CD4-positive, alpha-beta T cell (primary cell): ENCODE data around the gene CCDC28B. TPM values are rescaled to one million over a fixed set of nuclear protein-coding genes. Genes with fewer than 3 reads are reported as not detected.

ENCODE experiments used
- ATAC-seq: fragments of 200-7000 bp; cut with Tn5 transposase; one replicate; pipeline ENCODE4 v1.10.0; 2022; ENCODE audit warnings: mild to moderate bottlenecking; ENCODE audit not compliant: poor library complexity
- CTCF ChIA-PET: fragments of 350-600 bp; sonication (Branson Sonifier 250); formaldehyde crosslinking; loops from one replicate; lab custom pipeline; 2021; ENCODE audit warnings: antibody characterized with exemption, inconsistent platforms; lab: Charles Lee
- POLR2A ChIA-PET: fragments of 350-600 bp; sonication (Branson Sonifier 250); formaldehyde crosslinking; loops from one replicate; lab custom pipeline; 2021; ENCODE audit warnings: antibody characterized with exemption, inconsistent platforms; lab: Charles Lee
- DNase-seq, 14 experiments: peaks; one replicate each; pipeline ENCODE4 v3.0.0-alpha.2; 2013 to 2020; ENCODE audit warnings: mixed read lengths in 2 of 14
- H3K27ac ChIP-seq, 2 donors: one replicate each; pipeline versions ENCODE4 v1.5.1 to v1.7.0; 2013; ENCODE audit warnings: low read length in 2 of 2, low read depth in 1 of 2, mild to moderate bottlenecking in 1 of 2
- H3K27me3 ChIP-seq, 2 experiments: 1 replicate in 1 of 2; 2 replicates in 1 of 2; pipeline versions ENCODE4 v1.6.1 to v1.7.0; 2013; ENCODE audit warnings: low read length in 2 of 2, control low read depth in 1 of 2, mild to moderate bottlenecking in 1 of 2, moderate library complexity in 1 of 2; ENCODE audit not compliant: insufficient read depth in 2 of 2, control insufficient read depth in 1 of 2
- H3K36me3 ChIP-seq: one replicate; pipeline ENCODE4 v1.6.1; 2013; ENCODE audit warnings: low read length, control low read depth; ENCODE audit not compliant: insufficient read depth
- H3K4me1 ChIP-seq: one replicate; pipeline ENCODE4 v1.6.1; 2013; ENCODE audit warnings: low read length, control low read depth; ENCODE audit not compliant: insufficient read depth
- H3K4me3 ChIP-seq: one replicate; pipeline ENCODE4 v1.5.1; 2013; ENCODE audit warnings: mild to moderate bottlenecking, low read length, moderate library complexity
- H3K9me3 ChIP-seq, 2 experiments: 1 replicate in 1 of 2; 2 replicates in 1 of 2; pipeline versions ENCODE4 v1.6.1 to v1.7.0; 2013; ENCODE audit warnings: low read length in 2 of 2, mild to moderate bottlenecking in 2 of 2, control low read depth in 1 of 2, moderate library complexity in 1 of 2; ENCODE audit not compliant: control insufficient read depth in 1 of 2, insufficient read depth in 1 of 2
- H3K27ac Mint-ChIP-seq: one replicate; pipeline ENCODE4 v1.8.0; 2020; ENCODE audit warnings: mixed read lengths
- H3K27me3 Mint-ChIP-seq: one replicate; pipeline ENCODE4 v1.8.0; 2021; ENCODE audit warnings: mixed read lengths
- H3K36me3 Mint-ChIP-seq: one replicate; pipeline ENCODE4 v1.8.0; 2021; ENCODE audit warnings: low read depth, mixed read lengths
- H3K4me1 Mint-ChIP-seq: one replicate; pipeline ENCODE4 v1.8.0; 2021; ENCODE audit warnings: low read depth, mixed read lengths
- H3K4me3 Mint-ChIP-seq: one replicate; pipeline ENCODE4 v1.8.0; 2020; ENCODE audit warnings: mild to moderate bottlenecking, mixed read lengths
- H3K9me3 Mint-ChIP-seq: one replicate; pipeline ENCODE4 v1.8.0; 2020; ENCODE audit warnings: mixed read lengths
- intact Hi-C, 2 experiments: fragments of 100-400 bp; cut with DNase I in 1 of 2; cut with micrococcal nuclease in 1 of 2; formaldehyde crosslinking; loops; one replicate each; pipeline versions ENCODE4 v1.15.1 to v1.9.0; 2023 to 2025; cut with DNase I, micrococcal nuclease
- total RNA-seq, 174 experiments: library from RNA in 2 of 174; stranded (reverse) in 2 of 174; gene quantifications; one replicate each; pipeline ENCODE4 v1.2.3 and lab custom pipeline; 2021 to 2026
- TF ChIP-seq, protein P1 (sequence below): fragments of 200-600 bp; IDR thresholded peaks from one replicate; pipeline ENCODE4 v1.8.0; 2022; ENCODE audit warnings: antibody characterized with exemption, mild to moderate bottlenecking

The CCDC28B gene
- total RNA-seq, 2 experiments from 2014 or later, result 4.0 to 5.7 TPM

GRCh38 chr1:32220746-32221580 lies 20.6 kb downstream of the CCDC28B start:
- Histone ChIP-seq H3K27ac (no peak overlapping the region), H3K9me3 (no peaks in the 10 kb centered on the region), H3K4me3 (peak overlapping the region; percentile 79), H3K4me1 (peaks cover 39% of the 10 kb centered on the region), H3K36me3 (peaks cover 35% of the 10 kb centered on the region), H3K27me3 (no peaks in the 10 kb centered on the region)
- Mint-ChIP-seq H3K36me3 (peaks cover 61% of the 10 kb centered on the region), H3K4me1 (peaks cover 44% of the 10 kb centered on the region), H3K27me3 (no peaks in the 10 kb centered on the region), H3K9me3 (no peaks in the 10 kb centered on the region), H3K4me3 (peak overlapping the region; percentile 99), H3K27ac (peak overlapping the region; percentile 99)
- CTCF ChIA-PET, result interaction anchor here (1.3 kb wide), 1 partner anchor 69 kb away, joined by 3 read pairs; no protein-coding TSS in a partner anchor
- intact Hi-C loops, result loop anchor here in 1 of 2 experiments (2.0 to 10.0 kb wide), 2 partner anchors 40 to 54 kb away; no protein-coding TSS in a partner anchor
- no peak for DNase-seq
- ATAC-seq, result no peak
- TF ChIP-seq, protein P1, sequence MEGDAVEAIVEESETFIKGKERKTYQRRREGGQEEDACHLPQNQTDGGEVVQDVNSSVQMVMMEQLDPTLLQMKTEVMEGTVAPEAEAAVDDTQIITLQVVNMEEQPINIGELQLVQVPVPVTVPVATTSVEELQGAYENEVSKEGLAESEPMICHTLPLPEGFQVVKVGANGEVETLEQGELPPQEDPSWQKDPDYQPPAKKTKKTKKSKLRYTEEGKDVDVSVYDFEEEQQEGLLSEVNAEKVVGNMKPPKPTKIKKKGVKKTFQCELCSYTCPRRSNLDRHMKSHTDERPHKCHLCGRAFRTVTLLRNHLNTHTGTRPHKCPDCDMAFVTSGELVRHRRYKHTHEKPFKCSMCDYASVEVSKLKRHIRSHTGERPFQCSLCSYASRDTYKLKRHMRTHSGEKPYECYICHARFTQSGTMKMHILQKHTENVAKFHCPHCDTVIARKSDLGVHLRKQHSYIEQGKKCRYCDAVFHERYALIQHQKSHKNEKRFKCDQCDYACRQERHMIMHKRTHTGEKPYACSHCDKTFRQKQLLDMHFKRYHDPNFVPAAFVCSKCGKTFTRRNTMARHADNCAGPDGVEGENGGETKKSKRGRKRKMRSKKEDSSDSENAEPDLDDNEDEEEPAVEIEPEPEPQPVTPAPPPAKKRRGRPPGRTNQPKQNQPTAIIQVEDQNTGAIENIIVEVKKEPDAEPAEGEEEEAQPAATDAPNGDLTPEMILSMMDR, result no peak
- POLR2A ChIA-PET, result interaction anchor here (0.7 to 2.8 kb wide), 5 partner anchors 20 to 174 kb away, joined by 3 to 9 read pairs (median 4); partner anchors contain the start of gene BSDC1

- Histone ChIP-seq H3K36me3 (peaks cover 33% of the 10 kb centered on the region), H3K9me3 (no peaks in the 10 kb centered on the region), H3K27me3 (no peaks in the 10 kb centered on the region), H3K27ac (peak overlapping the region; percentile 94), H3K4me3 (peak overlapping the region; percentile 79), H3K4me1 (peaks cover 35% of the 10 kb centered on the region)
- ChIA-PET POLR2A (interaction anchor here (0.7 to 2.8 kb wide), 4 partner anchors 20 to 173 kb away, joined by 3 to 9 read pairs (median 4); partner anchors contain the start of gene BSDC1), CTCF (no interaction called here)
- no peak for ATAC-seq
- Mint-ChIP-seq H3K27me3 (no peaks in the 10 kb centered on the region), H3K4me1 (peaks cover 38% of the 10 kb centered on the region), H3K9me3 (no peaks in the 10 kb centered on the region), H3K4me3 (peak overlapping the region; percentile 99), H3K36me3 (peaks cover 61% of the 10 kb centered on the region), H3K27ac (peak overlapping the region; percentile 99)
- TF ChIP-seq, protein P1, result no peak
- no peak for DNase-seq
- intact Hi-C loops, result loop anchor here in 1 of 2 experiments (2.0 to 10.0 kb wide), 2 partner anchors 41 to 53 kb away; no protein-coding TSS in a partner anchor
These were observed 21.2 kb downstream of the CCDC28B start for GRCh38 chr1:32221581-32221979.

GRCh38 chr1:32221980-32222755 lies 21.8 kb downstream of the CCDC28B start, which contains the start of the genes EIF3I and TMEM234:
TSS of gene EIF3I (plus strand) at chr1:32222407. CDS start at chr1:32222442, 35 bp downstream.
TSS of gene TMEM234 (minus strand) at chr1:32222353. CDS start at chr1:32222322, 31 bp downstream.
- intact Hi-C loops, result loop anchor here (1.0 to 10.0 kb wide), 4 partner anchors 29 to 172 kb away; partner anchors contain the start of genes BSDC1 (in 1 of the 2) and LCK (in 1 of the 2)
- Histone ChIP-seq H3K9me3 (no peaks in the 10 kb centered on the region), H3K4me1 (peaks cover 34% of the 10 kb centered on the region), H3K4me3 (peak within 1 kb of the TSS; percentile 79), H3K27me3 (no peaks in the 10 kb centered on the region), H3K27ac (peak within 1 kb of the TSS; percentile 94), H3K36me3 (peaks cover 31% of the 10 kb centered on the region)
- H3K9me3 Mint-ChIP-seq, result no peaks in the 10 kb centered on the region
- peak; percentile 89 for ATAC-seq
- H3K27me3 Mint-ChIP-seq, result no peaks in the 10 kb centered on the region
- peaks cover 38% of the 10 kb centered on the region for H3K4me1 Mint-ChIP-seq
- POLR2A ChIA-PET, result interaction anchor here (1.0 to 2.8 kb wide), 4 partner anchors 21 to 172 kb away, joined by 3 to 9 read pairs (median 7); partner anchors contain the start of genes BSDC1 and LCK
- CTCF ChIA-PET, result no interaction called here
- H3K27ac Mint-ChIP-seq, result peak within 1 kb of the TSS; percentile 99
- peak; percentile 81 to 96 (median 88) for DNase-seq
- peaks cover 59% of the 10 kb centered on the region for H3K36me3 Mint-ChIP-seq
- TF ChIP-seq, protein P1, result no peak
- peak within 1 kb of the TSS; percentile 99 for H3K4me3 Mint-ChIP-seq
